Stomach (tissue), 9 donors: ENCODE results near the gene IP6K3. TPM values are rescaled to one million over a fixed set of nuclear protein-coding genes. Genes with fewer than 3 reads are reported as not detected.

Experiments used
- DNase-seq, 2 donors: peaks; one replicate each; pipeline versions ENCODE4 v3.0.0 to v3.0.0-alpha.2; 2013 to 2019
- H3K27ac ChIP-seq, 5 donors: fragments of 200-600 bp in 4 of 5; sonication (generic) in 4 of 5; one replicate each; pipeline ENCODE4 v1.5.1; 2013 to 2019; ENCODE audit warnings: mild to moderate bottlenecking in 1 of 5, moderate library complexity in 1 of 5
- H3K27me3 ChIP-seq, 3 donors: fragments of 200-600 bp; sonication (generic); one replicate each; pipeline ENCODE4 v1.5.1; 2017 to 2019; ENCODE audit warnings: mixed run types in 1 of 3
- H3K36me3 ChIP-seq, 4 donors: fragments of 200-600 bp; sonication (generic); 1 replicate in 3 of 4; 2 replicates in 1 of 4; pipeline ENCODE4 v1.5.1; 2016 to 2019
- H3K4me1 ChIP-seq, 4 donors: fragments of 200-600 bp; sonication (generic); one replicate each; pipeline ENCODE4 v1.5.1; 2016 to 2019
- H3K4me3 ChIP-seq, 4 donors: fragments of 200-600 bp; sonication (generic) in 3 of 4; one replicate each; pipeline ENCODE4 v1.5.1; 2016 to 2019; ENCODE audit warnings: mild to moderate bottlenecking in 1 of 4
- H3K9me3 ChIP-seq, 4 donors: fragments of 200-600 bp; sonication (generic); one replicate each; pipeline ENCODE4 v1.5.1; 2016 to 2019
- EP300 ChIP-seq: sonication (generic); formaldehyde crosslinking; IDR thresholded peaks from one replicate; pipeline ENCODE4 v1.6.1; 2017; ENCODE audit warnings: antibody characterized with exemption
- POLR2A ChIP-seq, 4 donors: fragments of 450-650 bp; IDR thresholded peaks; one replicate each; pipeline ENCODE4 v1.6.1; 2016; ENCODE audit warnings: antibody characterized with exemption in 4 of 4, control low read depth in 2 of 4, mild to moderate bottlenecking in 1 of 4, moderate library complexity in 1 of 4
- POLR2AphosphoS5 ChIP-seq, 3 donors: sonication (generic); formaldehyde crosslinking; IDR thresholded peaks; one replicate each; pipeline ENCODE4 v1.6.1; 2016; ENCODE audit warnings: antibody characterized with exemption in 3 of 3
- WGBS, 5 donors: extraction: QIAGEN DNeasy Blood & Tissue Kit in 3 of 5; methylation state at CpG; one replicate each; pipeline versions ENCODE4 v1.1.5 to v1.1.7; 2013 to 2018; 5-methylcytosine and 5-hydroxymethylcytosine counted together
- intact Hi-C: fragments of 100-400 bp; cut with DNase I; formaldehyde crosslinking; loops from one replicate; pipeline ENCODE4 v1.15.1; 2023; ENCODE audit warnings: low total_unique reads
- polyA plus RNA-seq, 3 donors: library from polyadenylated mRNA; stranded (reverse); fragments of 200-250 nt; gene quantifications; one replicate each; pipeline ENCODE4 v1.2.3, GENCODE V29; 2013
- total RNA-seq, 5 donors: library from RNA; depleted of rRNA; stranded (reverse); fragments of >200 nt; gene quantifications; one replicate each; pipeline versions ENCODE4 v1.1.0 to v1.2.3, GENCODE V29; 2014 to 2016
- TF ChIP-seq, protein P1 (sequence below), 7 experiments: fragments of 450-650 bp in 4 of 7; fragments of 200-600 bp in 3 of 7; sonication (generic) in 3 of 7; IDR thresholded peaks; one replicate each; pipeline ENCODE4 v1.5.1; 2016 to 2019; ENCODE audit warnings: antibody characterized with exemption in 7 of 7, control low read depth in 2 of 7, mild to moderate bottlenecking in 1 of 7
- donor health status: healthy with polysubstance abuse.
- donor health status: Bipolar disorder and iron deficiency.
- donor health status: healthy.

IP6K3 gene
- total and polyA plus RNA-seq, 8 donors, result 0.58 to 73.5 (median 1.9) TPM; not detected in 2

GRCh38 chr6:33683051-33683571 lies 63.6 kb downstream of the IP6K3 start:
- TF ChIP-seq POLR2AphosphoS5 (IDR thresholded peaks at IDR 0.05) (no peak), POLR2A (IDR thresholded peaks at IDR 0.05) (no peak), EP300 (no peak)
- TF ChIP-seq, protein P1, sequence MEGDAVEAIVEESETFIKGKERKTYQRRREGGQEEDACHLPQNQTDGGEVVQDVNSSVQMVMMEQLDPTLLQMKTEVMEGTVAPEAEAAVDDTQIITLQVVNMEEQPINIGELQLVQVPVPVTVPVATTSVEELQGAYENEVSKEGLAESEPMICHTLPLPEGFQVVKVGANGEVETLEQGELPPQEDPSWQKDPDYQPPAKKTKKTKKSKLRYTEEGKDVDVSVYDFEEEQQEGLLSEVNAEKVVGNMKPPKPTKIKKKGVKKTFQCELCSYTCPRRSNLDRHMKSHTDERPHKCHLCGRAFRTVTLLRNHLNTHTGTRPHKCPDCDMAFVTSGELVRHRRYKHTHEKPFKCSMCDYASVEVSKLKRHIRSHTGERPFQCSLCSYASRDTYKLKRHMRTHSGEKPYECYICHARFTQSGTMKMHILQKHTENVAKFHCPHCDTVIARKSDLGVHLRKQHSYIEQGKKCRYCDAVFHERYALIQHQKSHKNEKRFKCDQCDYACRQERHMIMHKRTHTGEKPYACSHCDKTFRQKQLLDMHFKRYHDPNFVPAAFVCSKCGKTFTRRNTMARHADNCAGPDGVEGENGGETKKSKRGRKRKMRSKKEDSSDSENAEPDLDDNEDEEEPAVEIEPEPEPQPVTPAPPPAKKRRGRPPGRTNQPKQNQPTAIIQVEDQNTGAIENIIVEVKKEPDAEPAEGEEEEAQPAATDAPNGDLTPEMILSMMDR (IDR thresholded peaks at IDR 0.05), result no peak
- Histone ChIP-seq H3K27ac (no peak overlapping the region), H3K4me1 (no peaks in the 10 kb centered on the region), H3K9me3 (no peaks in the 10 kb centered on the region), H3K4me3 (no peak overlapping the region), H3K27me3 (no peaks in the 10 kb centered on the region), H3K36me3 (peaks cover 73 to 100% (median 100%) of the 10 kb centered on the region in 4 donors)
- WGBS, 5 donors, result 75 to 85% (median 81%) methylated on average over 6 to 15 of the region's 15 CpGs
- DNase-seq, result no peak
- intact Hi-C loops, result no loop called here

- H3K9me3 ChIP-seq, result no peaks in the 10 kb centered on the region
- H3K4me3 ChIP-seq, result no peak overlapping the region
- peaks cover 72 to 100% (median 100%) of the 10 kb centered on the region in 4 donors for H3K36me3 ChIP-seq
- 88 to 96% (median 94%) methylated on average over 12 to 13 of the region's 13 CpGs for WGBS, 5 donors
- H3K4me1 ChIP-seq, result no peaks in the 10 kb centered on the region
- DNase-seq, result no peak
- no peaks in the 10 kb centered on the region for H3K27me3 ChIP-seq
- H3K27ac ChIP-seq, result no peak overlapping the region
- intact Hi-C loops, result no loop called here
- no peak for TF ChIP-seq POLR2AphosphoS5 (IDR thresholded peaks at IDR 0.05)
- no peak for TF ChIP-seq EP300
- TF ChIP-seq, protein P1 (IDR thresholded peaks at IDR 0.05), result no peak
- TF ChIP-seq POLR2A (IDR thresholded peaks at IDR 0.05), result no peak
Measured at GRCh38 chr6:33682341-33682740, 64.4 kb downstream of the IP6K3 start.

DNA sequence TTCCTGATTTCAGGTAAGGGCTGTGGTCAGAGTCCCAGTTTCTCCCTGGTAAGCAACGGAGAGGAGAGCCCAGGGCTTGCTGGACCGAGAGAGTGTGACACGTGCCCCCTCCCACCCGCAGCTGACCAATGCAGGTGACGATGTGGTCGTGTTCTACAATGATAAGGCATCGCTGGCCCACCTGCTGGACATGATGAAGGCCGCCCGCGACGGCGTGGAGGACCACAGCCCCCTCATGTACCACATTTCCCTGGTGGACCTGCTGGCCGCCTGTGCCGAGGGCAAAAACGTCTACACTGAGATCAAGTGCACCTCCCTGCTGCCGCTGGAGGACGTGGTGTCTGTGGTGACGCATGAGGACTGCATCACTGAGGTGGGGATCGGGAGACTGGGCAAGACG lies 66.9 kb downstream of the IP6K3 start:
- intact Hi-C loops, result no loop called here
- no peak for DNase-seq
- peaks cover 62 to 100% (median 100%) of the 10 kb centered on the region in 4 donors for H3K36me3 ChIP-seq
- TF ChIP-seq, protein P1 (IDR thresholded peaks at IDR 0.05), result no peak
- TF ChIP-seq POLR2AphosphoS5 (IDR thresholded peaks at IDR 0.05) (no peak), EP300 (no peak), POLR2A (IDR thresholded peaks at IDR 0.05) (no peak)
- H3K27ac ChIP-seq, result no peak overlapping the region
- WGBS, 5 donors, result 86 to 92% (median 89%) methylated on average over 13 to 20 of the region's 20 CpGs
- H3K9me3 ChIP-seq, result no peaks in the 10 kb centered on the region
- no peak overlapping the region for H3K4me3 ChIP-seq
- peaks cover 0 to 11% (median 0%) of the 10 kb centered on the region in 4 donors for H3K4me1 ChIP-seq
- no peaks in the 10 kb centered on the region for H3K27me3 ChIP-seq

DNA sequence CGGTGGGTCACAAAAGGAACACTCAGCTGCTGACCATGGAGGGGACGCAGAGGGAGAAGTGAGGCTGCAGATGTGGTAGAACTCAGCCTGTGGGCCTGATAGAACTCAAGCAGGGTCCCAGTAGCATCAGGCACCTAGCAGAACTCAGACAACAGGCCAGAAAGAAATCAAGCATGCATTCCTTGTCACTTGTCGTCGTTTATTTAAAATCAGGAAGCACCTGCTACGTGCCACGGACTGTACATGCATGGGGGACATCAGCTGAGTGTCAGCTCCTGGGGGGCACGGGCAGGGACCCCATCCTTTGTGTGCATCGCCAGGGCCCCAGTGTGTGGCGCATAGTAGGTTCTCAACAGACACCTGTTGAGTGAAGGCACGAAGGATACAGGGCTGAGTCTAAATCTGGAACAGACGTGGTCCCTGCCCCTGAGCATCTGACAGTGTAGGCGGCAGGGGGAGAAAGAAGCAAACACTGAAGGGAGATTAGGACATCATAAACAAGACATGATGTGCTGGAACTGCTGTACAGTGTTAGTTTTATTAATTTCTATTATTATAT lies 67.7 kb downstream of the IP6K3 start:
- H3K4me3 ChIP-seq, result no peak overlapping the region
- H3K9me3 ChIP-seq, result no peaks in the 10 kb centered on the region
- no peaks in the 10 kb centered on the region for H3K27me3 ChIP-seq
- no peak overlapping the region for H3K27ac ChIP-seq
- H3K36me3 ChIP-seq, result peaks cover 57 to 100% (median 100%) of the 10 kb centered on the region in 4 donors
- no peak for DNase-seq
- peaks cover 0 to 11% (median 0%) of the 10 kb centered on the region in 4 donors for H3K4me1 ChIP-seq
- 82 to 91% (median 84%) methylated on average over 12 of the region's 12 CpGs for WGBS, 5 donors
- intact Hi-C loops, result no loop called here
- TF ChIP-seq, protein P1 (IDR thresholded peaks at IDR 0.05), result no peak
- TF ChIP-seq POLR2A (IDR thresholded peaks at IDR 0.05) (no peak), EP300 (no peak), POLR2AphosphoS5 (IDR thresholded peaks at IDR 0.05) (no peak)
